Uterus (tissue), 4 donors: ENCODE measurements around the gene P2RX4. TPM values are rescaled to one million over a fixed set of nuclear protein-coding genes. Genes with fewer than 3 reads are reported as not detected.

ENCODE experiments used
- DNase-seq, 2 donors: peaks; one replicate each; pipeline ENCODE4 v3.0.0-alpha.2; 2019 to 2020
- H3K27ac ChIP-seq, 2 donors: fragments of 200-600 bp; sonication (generic); 1 replicate in 1 of 2; 2 replicates in 1 of 2; pipeline ENCODE4 v1.5.1; 2016 to 2018
- H3K27me3 ChIP-seq, 2 donors: fragments of 200-600 bp; sonication (generic); one replicate each; pipeline ENCODE4 v1.5.1; 2018 to 2019; ENCODE audit warnings: control low read depth in 1 of 2
- H3K36me3 ChIP-seq, 2 donors: fragments of 200-600 bp; sonication (generic); one replicate each; pipeline ENCODE4 v1.5.1; 2019; ENCODE audit warnings: control low read depth in 1 of 2
- H3K4me1 ChIP-seq, 2 donors: fragments of 200-600 bp; sonication (generic); one replicate each; pipeline ENCODE4 v1.5.1; 2018 to 2019; ENCODE audit warnings: control low read depth in 1 of 2
- H3K4me3 ChIP-seq, 2 donors: fragments of 200-600 bp; sonication (generic); 1 replicate in 1 of 2; 2 replicates in 1 of 2; pipeline ENCODE4 v1.5.1; 2018 to 2019; ENCODE audit warnings: mild to moderate bottlenecking in 1 of 2
- H3K9me3 ChIP-seq, 2 donors: fragments of 200-600 bp; sonication (generic); one replicate each; pipeline ENCODE4 v1.5.1; 2019; ENCODE audit warnings: control low read depth in 1 of 2
- POLR2A ChIP-seq, 2 donors: fragments of 450-650 bp; IDR thresholded peaks; one replicate each; pipeline ENCODE4 v1.6.1; 2016; ENCODE audit warnings: antibody characterized with exemption in 2 of 2, mild to moderate bottlenecking in 1 of 2, moderate library complexity in 1 of 2
- intact Hi-C: fragments of 100-400 bp; cut with DNase I; formaldehyde crosslinking; loops from one replicate; pipeline ENCODE4 v1.15.1; 2023; ENCODE audit warnings: low total_unique reads
- total RNA-seq, 4 donors: library from RNA; depleted of rRNA in 3 of 4; stranded (reverse); fragments of >200 nt in 3 of 4; gene quantifications; one replicate each; pipeline versions ENCODE4 v1.1.0 to v1.2.4, GENCODE V29; 2014 to 2023
- TF ChIP-seq, protein P1 (sequence below), 4 experiments: fragments of 200-600 bp in 2 of 4; fragments of 450-650 bp in 2 of 4; sonication (generic) in 2 of 4; IDR thresholded peaks; one replicate each; pipeline ENCODE4 v1.5.1; 2016 to 2019; ENCODE audit warnings: antibody characterized with exemption in 4 of 4, mild to moderate bottlenecking in 2 of 4, moderate library complexity in 1 of 4
- donor health status: DM: yes; HTN: yes; CAD: no.

The P2RX4 gene
- total RNA-seq, 4 donors from 2014 or later: 10.9 to 217 (median 36.1) TPM

DNA sequence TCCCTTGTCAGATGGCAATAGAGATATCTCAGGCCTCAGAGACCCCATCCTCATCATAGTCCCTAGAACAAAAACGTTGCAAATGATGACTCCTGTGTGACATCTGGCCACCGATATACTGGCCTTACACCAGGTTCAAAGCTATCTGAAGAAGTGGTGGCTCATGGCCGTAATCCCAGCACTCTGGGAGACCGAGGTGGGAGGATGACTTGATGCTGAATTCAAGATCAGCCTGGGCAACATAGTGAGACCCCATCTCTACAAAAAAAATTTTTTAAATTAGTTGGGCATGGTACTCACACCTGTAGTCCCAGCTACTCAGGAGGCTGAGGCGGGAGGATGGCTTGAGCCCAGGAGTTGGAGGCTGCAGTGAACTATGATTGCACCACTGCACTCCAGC, 73.5 kb downstream of the P2RX4 start:
- Histone ChIP-seq H3K9me3 (no peaks in the 10 kb centered on the region), H3K27me3 (no peaks in the 10 kb centered on the region), H3K27ac (no peak overlapping the region), H3K36me3 (no peaks in the 10 kb centered on the region), H3K4me1 (peaks cover 0 to 8% of the 10 kb centered on the region in 2 donors), H3K4me3 (no peak overlapping the region)
- TF ChIP-seq, protein P1, sequence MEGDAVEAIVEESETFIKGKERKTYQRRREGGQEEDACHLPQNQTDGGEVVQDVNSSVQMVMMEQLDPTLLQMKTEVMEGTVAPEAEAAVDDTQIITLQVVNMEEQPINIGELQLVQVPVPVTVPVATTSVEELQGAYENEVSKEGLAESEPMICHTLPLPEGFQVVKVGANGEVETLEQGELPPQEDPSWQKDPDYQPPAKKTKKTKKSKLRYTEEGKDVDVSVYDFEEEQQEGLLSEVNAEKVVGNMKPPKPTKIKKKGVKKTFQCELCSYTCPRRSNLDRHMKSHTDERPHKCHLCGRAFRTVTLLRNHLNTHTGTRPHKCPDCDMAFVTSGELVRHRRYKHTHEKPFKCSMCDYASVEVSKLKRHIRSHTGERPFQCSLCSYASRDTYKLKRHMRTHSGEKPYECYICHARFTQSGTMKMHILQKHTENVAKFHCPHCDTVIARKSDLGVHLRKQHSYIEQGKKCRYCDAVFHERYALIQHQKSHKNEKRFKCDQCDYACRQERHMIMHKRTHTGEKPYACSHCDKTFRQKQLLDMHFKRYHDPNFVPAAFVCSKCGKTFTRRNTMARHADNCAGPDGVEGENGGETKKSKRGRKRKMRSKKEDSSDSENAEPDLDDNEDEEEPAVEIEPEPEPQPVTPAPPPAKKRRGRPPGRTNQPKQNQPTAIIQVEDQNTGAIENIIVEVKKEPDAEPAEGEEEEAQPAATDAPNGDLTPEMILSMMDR (IDR thresholded peaks at IDR 0.05): no peak
- TF ChIP-seq POLR2A (IDR thresholded peaks at IDR 0.05): no peak
- DNase-seq: no peak
- intact Hi-C loops: no loop called here

Other genes with a start within 250 kb of the P2RX4 start
- gene HNF1A, start 231.6 kb upstream of the P2RX4 start, total RNA-seq: 10 to 100 TPM in 1 of 4 donors, not detected in 3; 11.8 TPM
- gene C12orf43, start 193.6 kb upstream of the P2RX4 start, total RNA-seq: 10 to 100 TPM; 12.2 to 23.5 (median 19.0) TPM
- gene OASL, start 170.9 kb upstream of the P2RX4 start, total RNA-seq: under 1 TPM in 2 of 4 donors, not detected in 2; 0.35 to 0.82 TPM
- gene P2RX7, start 77.3 kb upstream of the P2RX4 start, total RNA-seq: 1 to 10 TPM; 1.0 to 7.7 (median 3.1) TPM
- gene CAMKK2, start 86.6 kb downstream of the P2RX4 start, total RNA-seq: 10 to 100 TPM in 3 of 4 donors, 1 to 10 TPM in 1; 7.9 to 55.1 (median 22.6) TPM
- 100 to 1,000 TPM in 2 of 4 donors, 10 to 100 TPM in 2; 79.7 to 243 (median 107) TPM for gene ANAPC5, start 142.3 kb downstream of the P2RX4 start, total RNA-seq
- gene RNF34, start 190.0 kb downstream of the P2RX4 start, total RNA-seq: 10 to 100 TPM; 23.5 to 74.9 (median 34.1) TPM